ENCODE results near the gene NTMT1. TPM values are rescaled to one million over a fixed set of nuclear protein-coding genes. Genes with fewer than 3 reads are reported as not detected.

The NTMT1 gene
- total and polyA plus RNA-seq, 8 donors, result 19.5 to 35.4 (median 24.7) TPM

DNA sequence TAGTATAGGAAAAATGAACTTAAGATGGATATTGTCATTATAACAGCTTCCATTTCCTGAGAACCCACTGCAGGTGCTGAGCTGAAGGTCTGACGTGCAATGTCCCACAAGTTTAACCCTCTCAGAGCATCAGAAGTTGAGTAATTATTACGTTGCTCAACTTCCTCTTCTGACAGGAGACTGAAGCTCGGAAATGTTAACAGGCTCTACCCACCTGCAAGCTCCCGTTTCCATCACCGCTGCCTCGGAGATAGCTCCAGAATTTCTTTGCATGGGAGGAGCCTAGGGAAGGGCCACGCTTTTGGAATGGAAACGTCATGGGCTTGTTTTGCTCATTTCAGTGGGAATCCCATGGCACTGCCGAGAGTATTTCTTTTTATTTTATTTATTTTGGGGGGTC, 1.0 kb upstream of the NTMT1 start:
- Histone ChIP-seq H3K9me3 (no peaks in the 10 kb centered on the region), H3K27me3 (peaks cover 0 to 21% of the 10 kb centered on the region in 2 donors), H3K27ac (peak overlapping the region; percentile 84 to 92), H3K4me3 (peak overlapping the region in 1 of 2 donors; percentile 89), H3K36me3 (peaks cover 0 to 4% of the 10 kb centered on the region in 2 donors), H3K4me1 (peaks cover 27 to 70% of the 10 kb centered on the region in 2 donors)
- TF ChIP-seq CTCF (IDR thresholded peaks at IDR 0.05), result no peak
- DNase-seq, result no peak
- intact Hi-C loops (cut with DNase I), result no loop called here
- ATAC-seq, result peak; percentile 9

DNA sequence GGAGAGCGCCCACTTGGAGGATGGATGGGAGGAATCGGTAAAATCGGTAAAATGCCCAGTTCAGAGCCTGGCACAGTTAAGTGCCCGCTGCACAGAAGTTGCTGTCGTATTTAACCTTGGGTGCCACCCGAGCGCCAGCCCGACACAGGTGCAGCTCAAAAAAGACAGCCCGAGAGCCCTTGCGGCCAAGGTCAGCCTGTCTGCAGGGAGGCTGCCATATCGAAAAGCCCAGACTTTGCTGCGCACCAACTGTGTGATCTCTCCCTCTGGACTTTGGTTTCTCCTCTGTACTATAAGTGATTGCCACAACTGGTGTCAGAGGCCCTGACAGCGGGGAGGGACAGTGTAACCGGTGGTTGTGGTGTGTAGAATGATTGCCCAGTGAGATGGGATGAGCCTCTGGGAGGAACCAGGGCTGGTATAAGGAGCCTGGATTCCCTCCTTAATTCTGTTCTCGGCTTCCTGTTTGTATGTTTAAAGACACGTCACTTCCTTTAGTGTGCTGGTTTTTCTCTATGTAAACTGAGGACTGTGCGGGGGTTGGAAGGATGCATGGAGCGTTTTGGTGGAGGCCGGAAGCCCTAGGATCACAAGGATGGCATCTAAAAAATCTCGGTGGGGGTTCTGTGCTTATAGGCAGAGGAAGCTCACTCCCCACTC, 792 bp downstream of the NTMT1 start:
- Histone ChIP-seq H3K4me1 (peaks cover 22 to 75% of the 10 kb centered on the region in 2 donors), H3K27ac (peak overlapping the region; percentile 84 to 92), H3K4me3 (peak overlapping the region; percentile 54 to 89), H3K9me3 (no peaks in the 10 kb centered on the region), H3K27me3 (peaks cover 0 to 3% of the 10 kb centered on the region in 2 donors), H3K36me3 (peaks cover 0 to 10% of the 10 kb centered on the region in 2 donors)
- DNase-seq (peak in 1 of 4 donors; percentile 22), ATAC-seq (peak; percentile 8)
- no peak for TF ChIP-seq CTCF (IDR thresholded peaks at IDR 0.05)
- intact Hi-C loops (cut with DNase I), result no loop called here

GRCh38 chr9:129627556-129628440, 1.8 kb downstream of the NTMT1 start:
- no peak for TF ChIP-seq CTCF (IDR thresholded peaks at IDR 0.05)
- intact Hi-C loops (cut with DNase I), result no loop called here
- H3K27me3 ChIP-seq, result no peaks in the 10 kb centered on the region
- peak overlapping the region in 1 of 2 donors; percentile 92 for H3K27ac ChIP-seq
- no peaks in the 10 kb centered on the region for H3K9me3 ChIP-seq
- peaks cover 22 to 76% of the 10 kb centered on the region in 2 donors for H3K4me1 ChIP-seq
- DNase-seq (no peak), ATAC-seq (no peak)
- peak overlapping the region; percentile 54 to 89 for H3K4me3 ChIP-seq
- peaks cover 0 to 19% of the 10 kb centered on the region in 2 donors for H3K36me3 ChIP-seq

- Histone ChIP-seq H3K36me3 (peaks cover 0 to 28% of the 10 kb centered on the region in 2 donors), H3K4me1 (peaks cover 22 to 71% of the 10 kb centered on the region in 2 donors), H3K27ac (no peak overlapping the region), H3K4me3 (no peak overlapping the region), H3K9me3 (no peaks in the 10 kb centered on the region), H3K27me3 (no peaks in the 10 kb centered on the region)
- ATAC-seq, result no peak
- no peak for TF ChIP-seq CTCF (IDR thresholded peaks at IDR 0.05)
- intact Hi-C loops (cut with DNase I), result no loop called here
- no peak for DNase-seq
Measured at GRCh38 chr9:129628709-129629108, 2.7 kb downstream of the NTMT1 start.

GRCh38 chr9:129629251-129629820, 3.4 kb downstream of the NTMT1 start:
- no peaks in the 10 kb centered on the region for H3K27me3 ChIP-seq
- ATAC-seq (no peak), DNase-seq (no peak)
- H3K36me3 ChIP-seq, result peaks cover 0 to 35% of the 10 kb centered on the region in 2 donors
- no peak for TF ChIP-seq CTCF (IDR thresholded peaks at IDR 0.05)
- H3K9me3 ChIP-seq, result no peaks in the 10 kb centered on the region
- no peak overlapping the region for H3K27ac ChIP-seq
- no peak overlapping the region for H3K4me3 ChIP-seq
- H3K4me1 ChIP-seq, result peaks cover 22 to 65% of the 10 kb centered on the region in 2 donors
- intact Hi-C loops (cut with DNase I), result no loop called here

All from left lung (tissue), 10 donors.